Fibroblast of mammary gland (primary cell): ENCODE measurements around the gene ADSS1.
"Not testable (repeated sequence)": the region's sequence is repeated elsewhere in the genome, so short reads cannot be mapped to it uniquely, and the experiment has no call there.

Source experiments
- DNase-seq: peaks from one replicate; pipeline ENCODE4 v3.0.0-alpha.2; 2010; ENCODE audit warnings: low read depth
- H3K4me3 ChIP-seq: 2 replicates; pipeline ENCODE4 v1.5.1; 2011; ENCODE audit warnings: low read depth, mild to moderate bottlenecking, low read length, moderate library complexity; ENCODE audit not compliant: control insufficient read depth
- CTCF ChIP-seq: conservative IDR thresholded peaks from 2 replicates; pipeline ENCODE4 v1.5.1; 2011; ENCODE audit warnings: low read depth, low read length, inconsistent platforms; ENCODE audit not compliant: control insufficient read depth, insufficient read depth

The ADSS1 gene

GRCh38 chr14:104750056-104750752 lies 26.2 kb downstream of the ADSS1 start:
- DNase-seq, result no peak
- H3K4me3 ChIP-seq, result no peak overlapping the region
- no peak for TF ChIP-seq CTCF

DNA sequence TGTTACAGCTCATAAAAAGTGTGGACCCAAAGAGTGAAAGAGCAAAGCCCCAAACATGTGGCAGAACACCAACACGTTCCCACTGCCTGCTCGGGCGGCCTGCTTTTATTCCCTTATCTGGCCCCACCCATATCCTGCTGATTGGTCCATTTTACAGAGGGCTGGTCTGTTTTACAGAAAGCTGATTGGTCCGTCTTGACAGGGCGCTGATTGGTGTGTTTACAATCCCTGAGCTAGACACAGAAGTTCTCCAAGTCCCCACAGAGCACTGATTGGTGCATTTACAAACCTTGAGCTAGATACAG lies 26.7 kb downstream of the ADSS1 start:
- not testable (repeated sequence) for DNase-seq, H3K4me3 ChIP-seq

- no peak for DNase-seq
- H3K4me3 ChIP-seq, result peak overlapping the region; percentile 55
- TF ChIP-seq CTCF, result no peak
Observed at GRCh38 chr14:104751539-104752422, 27.8 kb downstream of the ADSS1 start.

DNA sequence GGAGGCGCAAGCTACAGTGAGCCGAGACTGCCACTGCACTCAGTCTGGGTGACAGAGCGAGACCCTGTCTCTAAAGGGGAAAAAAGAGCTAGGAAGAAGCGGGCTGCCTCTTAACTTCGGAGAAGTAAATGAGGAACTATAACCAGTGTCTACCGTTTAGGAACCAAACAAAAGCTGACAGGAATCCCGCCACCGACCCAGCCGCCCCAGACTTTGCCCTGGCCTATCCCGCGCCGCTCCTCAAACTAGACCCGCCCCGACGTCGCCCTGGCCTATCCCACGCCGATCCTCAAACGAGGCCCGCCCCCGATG lies 28.4 kb downstream of the ADSS1 start:
- DNase-seq, result no peak
- no peak for TF ChIP-seq CTCF
- H3K4me3 ChIP-seq, result peak overlapping the region; percentile 55

GRCh38 chr14:104752735-104753527 lies 28.9 kb downstream of the ADSS1 start, which contains the start of gene SIVA1:
Gene SIVA1, plus strand, starts transcription at chr14:104753147. Its CDS starts 55 bp downstream, at chr14:104753202.
- peak; percentile 99 for DNase-seq
- H3K4me3 ChIP-seq, result peak within 1 kb of the TSS; percentile 81

GRCh38 chr14:104753528-104754212 lies 29.6 kb downstream of the ADSS1 start:
- H3K4me3 ChIP-seq, result peak overlapping the region; percentile 81
- TF ChIP-seq CTCF, result no peak
- DNase-seq, result no peak

More at GRCh38 chr14:104752735-104753527, 28.9 kb downstream of the ADSS1 start, which contains the start of gene SIVA1:
- TF ChIP-seq CTCF, result no peak
